GM18507 (cell line): ENCODE measurements around the gene CDH4.

Experiments
- DNase-seq: peaks from one replicate; pipeline ENCODE4 v3.0.0; 2011; ENCODE audit warnings: low read depth; ENCODE audit not compliant: insufficient read length; ENCODE audit errors: extremely low spot score
- FAIRE-seq: peaks from 2 replicates; lab custom pipeline; 2011; peaks lifted over from hg19 to GRCh38; lab: Jason Lieb, UNC

The CDH4 gene

GRCh38 chr20:61529354-61529753 lies 277.3 kb downstream of the CDH4 start:
- DNase-seq: no peak
- FAIRE-seq: no peak

GRCh38 chr20:61531553-61532345 lies 279.7 kb downstream of the CDH4 start:
- FAIRE-seq (no peak), DNase-seq (no peak)

- DNase-seq (no peak), FAIRE-seq (no peak)
Observed at GRCh38 chr20:61532736-61533135, 280.7 kb downstream of the CDH4 start.

GRCh38 chr20:61533231-61533631 lies 281.2 kb downstream of the CDH4 start:
- FAIRE-seq (no peak), DNase-seq (no peak)

GRCh38 chr20:61534346-61534745 lies 282.3 kb downstream of the CDH4 start:
- no peak for FAIRE-seq
- no peak for DNase-seq

- FAIRE-seq (no peak), DNase-seq (no peak)
Observed at GRCh38 chr20:61535091-61535490, 283.0 kb downstream of the CDH4 start.

GRCh38 chr20:61535536-61535935 lies 283.5 kb downstream of the CDH4 start:
- FAIRE-seq (no peak), DNase-seq (no peak)

GRCh38 chr20:61535956-61536355 lies 283.9 kb downstream of the CDH4 start:
- DNase-seq: no peak
- FAIRE-seq: no peak

GRCh38 chr20:61536671-61537070 lies 284.6 kb downstream of the CDH4 start:
- no peak for FAIRE-seq
- DNase-seq: no peak

GRCh38 chr20:61537239-61538182 lies 285.4 kb downstream of the CDH4 start:
- DNase-seq (no peak), FAIRE-seq (no peak)

GRCh38 chr20:61538183-61538942 lies 286.3 kb downstream of the CDH4 start:
- no peak for DNase-seq

GRCh38 chr20:61538943-61539265 lies 286.8 kb downstream of the CDH4 start:
- FAIRE-seq: no peak
- DNase-seq: no peak

More at GRCh38 chr20:61538183-61538942, 286.3 kb downstream of the CDH4 start:
- FAIRE-seq: no peak

- DNase-seq (no peak), FAIRE-seq (no peak)
Observed at GRCh38 chr20:61539706-61540360, 287.8 kb downstream of the CDH4 start.

GRCh38 chr20:61541537-61541936 lies 289.5 kb downstream of the CDH4 start:
- FAIRE-seq: no peak
- no peak for DNase-seq

- no peak for DNase-seq
Observed at GRCh38 chr20:61543086-61543485, 291.0 kb downstream of the CDH4 start.

GRCh38 chr20:61543931-61544745 lies 292.1 kb downstream of the CDH4 start:
- DNase-seq (no peak), FAIRE-seq (no peak)

More at GRCh38 chr20:61543086-61543485, 291.0 kb downstream of the CDH4 start:
- FAIRE-seq: no peak

- DNase-seq (no peak), FAIRE-seq (no peak)
Observed at GRCh38 chr20:61544910-61545889, 293.1 kb downstream of the CDH4 start.
